Erythroblast (primary cell): ENCODE measurements around the gene HOXD3.

Experiments
- DNase-seq, 2 experiments: peaks; one replicate each; lab custom pipeline; 2025; lab: John Stamatoyannopoulos, UW
- GATA1 ChIP-seq: IDR thresholded peaks from 2 replicates; pipeline ENCODE4 v1.6.1; 2011; ENCODE audit warnings: low read depth, mild to moderate bottlenecking, control low read depth, low read length, moderate library complexity
- POLR2A ChIP-seq: IDR thresholded peaks from 2 replicates; pipeline ENCODE4 v1.6.1; 2011; ENCODE audit warnings: mild to moderate bottlenecking, low read length

HOXD3 gene

GRCh38 chr2:176187200-176187898, 30.2 kb downstream of the HOXD3 start:
- no peak for DNase-seq
- TF ChIP-seq POLR2A: no peak
- no peak for TF ChIP-seq GATA1

GRCh38 chr2:176187899-176188773, 31.0 kb downstream of the HOXD3 start, which contains the start of gene HOXD1:
TSS of gene HOXD1 (plus strand) at chr2:176188668. CDS start at chr2:176188802, 134 bp downstream.
- no peak for DNase-seq

GRCh38 chr2:176188774-176189680, 31.9 kb downstream of the HOXD3 start:
- no peak for DNase-seq
- no peak for TF ChIP-seq POLR2A
- no peak for TF ChIP-seq GATA1

More at GRCh38 chr2:176187899-176188773, 31.0 kb downstream of the HOXD3 start, which contains the start of gene HOXD1:
- TF ChIP-seq POLR2A (no peak), GATA1 (no peak)

- TF ChIP-seq GATA1: no peak
- TF ChIP-seq POLR2A: no peak
- no peak for DNase-seq
Measured at GRCh38 chr2:176189681-176190641, 32.9 kb downstream of the HOXD3 start.

- no peak for DNase-seq
- no peak for TF ChIP-seq POLR2A
Measured at GRCh38 chr2:176192351-176192750, 35.2 kb downstream of the HOXD3 start.

- DNase-seq: no peak
- no peak for TF ChIP-seq GATA1
- no peak for TF ChIP-seq POLR2A
Measured at GRCh38 chr2:176193048-176193447, 35.9 kb downstream of the HOXD3 start.

- TF ChIP-seq GATA1: no peak
- no peak for TF ChIP-seq POLR2A
- DNase-seq: no peak
Measured at GRCh38 chr2:176199902-176200301, 42.8 kb downstream of the HOXD3 start.

- TF ChIP-seq POLR2A (no peak), GATA1 (no peak)
- DNase-seq: no peak
Measured at GRCh38 chr2:176200971-176201370, 43.9 kb downstream of the HOXD3 start.

GRCh38 chr2:176202491-176202890, 45.4 kb downstream of the HOXD3 start:
- DNase-seq: no peak
- TF ChIP-seq GATA1 (no peak), POLR2A (no peak)

- TF ChIP-seq POLR2A (no peak), GATA1 (no peak)
- peak in 1 of 2 experiments; percentile 33 for DNase-seq
Measured at GRCh38 chr2:176205126-176205525, 48.0 kb downstream of the HOXD3 start.

- DNase-seq: no peak
- TF ChIP-seq GATA1 (no peak), POLR2A (no peak)
Measured at GRCh38 chr2:176206136-176206535, 49.0 kb downstream of the HOXD3 start.

- no peak for DNase-seq
Measured at GRCh38 chr2:176206682-176207081, 49.6 kb downstream of the HOXD3 start.

GRCh38 chr2:176211110-176211509, 54.0 kb downstream of the HOXD3 start:
- no peak for DNase-seq
- TF ChIP-seq POLR2A (no peak), GATA1 (no peak)

More at GRCh38 chr2:176206682-176207081, 49.6 kb downstream of the HOXD3 start:
- no peak for TF ChIP-seq POLR2A
- no peak for TF ChIP-seq GATA1

- no peak for DNase-seq
- TF ChIP-seq POLR2A (no peak), GATA1 (no peak)
Measured at GRCh38 chr2:176212276-176212675, 55.2 kb downstream of the HOXD3 start.
